ENCODE results near the gene KIAA0319L. TPM values are rescaled to one million over a fixed set of nuclear protein-coding genes. Genes with fewer than 3 reads are reported as not detected.

Gene KIAA0319L
- total RNA-seq, 1 experiment from 2014 or later, result 70.0 TPM

DNA sequence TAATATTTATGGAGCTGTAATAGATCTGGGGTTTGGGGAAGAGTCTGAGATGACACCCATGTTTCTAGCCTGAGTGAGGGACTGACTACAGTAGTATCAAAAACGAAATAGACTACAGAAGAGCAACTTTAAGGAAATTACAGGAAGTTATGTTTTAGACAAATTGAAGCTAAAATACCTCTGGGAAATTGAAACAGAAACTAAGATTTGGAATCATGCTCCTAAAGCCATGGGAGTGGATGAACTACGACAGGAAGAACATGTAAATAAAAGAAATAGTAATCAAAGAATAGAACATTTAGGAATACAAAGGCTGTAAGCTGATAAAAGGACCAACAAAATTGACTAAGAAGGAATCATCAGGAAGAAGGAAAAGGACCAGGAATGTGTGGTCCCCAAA lies 68.9 kb downstream of the KIAA0319L start (continued):
- TF ChIP-seq ATF1 (CRISPR knock-in tag; IDR thresholded peaks at IDR 0.05) (no peak), JAZF1 (CRISPR knock-in tag; IDR thresholded peaks at IDR 0.05) (no peak), EMX1 (CRISPR knock-in tag; IDR thresholded peaks at IDR 0.05) (no peak), TCF7 (CRISPR knock-in tag; IDR thresholded peaks at IDR 0.05; ENCODE audit: low read depth) (no peak)

DNA sequence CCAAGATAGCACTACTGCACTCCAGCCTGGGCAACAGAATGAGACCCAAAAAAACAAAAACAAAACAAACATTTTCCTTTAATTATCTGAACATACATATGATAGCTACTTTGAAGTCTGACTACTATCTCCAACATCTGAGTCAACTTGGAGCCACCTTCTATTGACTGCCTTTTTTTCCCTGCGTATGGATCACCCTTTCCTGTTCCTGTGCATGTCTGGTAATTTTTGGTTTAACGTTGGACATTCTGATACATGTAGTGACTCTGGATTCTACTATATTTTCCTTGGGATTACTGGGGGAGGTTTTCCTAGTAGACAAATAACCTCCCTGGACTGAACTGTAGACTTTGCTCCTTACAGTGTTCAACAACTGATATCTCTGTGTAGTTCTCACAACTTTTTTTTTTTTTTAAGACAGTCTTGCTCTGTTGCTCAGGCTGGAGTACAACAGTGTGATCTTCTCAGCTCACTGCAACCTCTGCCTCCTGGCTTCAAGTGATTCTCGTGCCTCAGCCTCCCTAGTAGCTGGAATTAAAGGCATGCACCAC lies 70.3 kb downstream of the KIAA0319L start:
- DNase-seq (ENCODE audit: low spot score) (no peak), ATAC-seq (no peak)
- Mint-ChIP-seq H3K4me3 (no peak overlapping the region), H3K4me1 (no peaks in the 10 kb centered on the region; the same call in 1 of the 2 replicates), H3K36me3 (peaks cover 36% of the 10 kb centered on the region), H3K27ac (no peak overlapping the region), H3K27me3 (ENCODE audit: low read depth) (no peaks in the 10 kb centered on the region), H3K9me3 (peaks cover 22% of the 10 kb centered on the region)
- ChIA-PET POLR2A (no interaction called here), CTCF (no interaction called here)
- TF ChIP-seq SP1 (CRISPR knock-in tag; conservative IDR thresholded peaks at IDR 0.05) (no peak), NR2C2 (CRISPR knock-in tag; IDR thresholded peaks at IDR 0.05) (no peak), RORB (CRISPR knock-in tag; IDR thresholded peaks at IDR 0.05) (no peak), ZNF232 (CRISPR knock-in tag; IDR thresholded peaks at IDR 0.05) (no peak), NR3C1 (CRISPR knock-in tag; conservative IDR thresholded peaks at IDR 0.05; ENCODE audit: low read depth) (no peak), JUN (CRISPR knock-in tag; IDR thresholded peaks at IDR 0.05) (no peak), EMX1 (CRISPR knock-in tag; IDR thresholded peaks at IDR 0.05) (no peak), RELA (CRISPR knock-in tag; IDR thresholded peaks at IDR 0.05; ENCODE audit: borderline replicate concordance) (no peak), GABPB1 (CRISPR knock-in tag; IDR thresholded peaks at IDR 0.05) (no peak), ESRRA (CRISPR knock-in tag; IDR thresholded peaks at IDR 0.05; ENCODE audit: borderline replicate concordance) (no peak), HMGA2 (CRISPR knock-in tag; IDR thresholded peaks at IDR 0.05) (no peak), TCF7 (CRISPR knock-in tag; IDR thresholded peaks at IDR 0.05; ENCODE audit: low read depth) (no peak)
- TF ChIP-seq, protein P1, sequence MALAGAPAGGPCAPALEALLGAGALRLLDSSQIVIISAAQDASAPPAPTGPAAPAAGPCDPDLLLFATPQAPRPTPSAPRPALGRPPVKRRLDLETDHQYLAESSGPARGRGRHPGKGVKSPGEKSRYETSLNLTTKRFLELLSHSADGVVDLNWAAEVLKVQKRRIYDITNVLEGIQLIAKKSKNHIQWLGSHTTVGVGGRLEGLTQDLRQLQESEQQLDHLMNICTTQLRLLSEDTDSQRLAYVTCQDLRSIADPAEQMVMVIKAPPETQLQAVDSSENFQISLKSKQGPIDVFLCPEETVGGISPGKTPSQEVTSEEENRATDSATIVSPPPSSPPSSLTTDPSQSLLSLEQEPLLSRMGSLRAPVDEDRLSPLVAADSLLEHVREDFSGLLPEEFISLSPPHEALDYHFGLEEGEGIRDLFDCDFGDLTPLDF (CRISPR knock-in tag; IDR thresholded peaks at IDR 0.05), result no peak
- TF ChIP-seq, protein P2, sequence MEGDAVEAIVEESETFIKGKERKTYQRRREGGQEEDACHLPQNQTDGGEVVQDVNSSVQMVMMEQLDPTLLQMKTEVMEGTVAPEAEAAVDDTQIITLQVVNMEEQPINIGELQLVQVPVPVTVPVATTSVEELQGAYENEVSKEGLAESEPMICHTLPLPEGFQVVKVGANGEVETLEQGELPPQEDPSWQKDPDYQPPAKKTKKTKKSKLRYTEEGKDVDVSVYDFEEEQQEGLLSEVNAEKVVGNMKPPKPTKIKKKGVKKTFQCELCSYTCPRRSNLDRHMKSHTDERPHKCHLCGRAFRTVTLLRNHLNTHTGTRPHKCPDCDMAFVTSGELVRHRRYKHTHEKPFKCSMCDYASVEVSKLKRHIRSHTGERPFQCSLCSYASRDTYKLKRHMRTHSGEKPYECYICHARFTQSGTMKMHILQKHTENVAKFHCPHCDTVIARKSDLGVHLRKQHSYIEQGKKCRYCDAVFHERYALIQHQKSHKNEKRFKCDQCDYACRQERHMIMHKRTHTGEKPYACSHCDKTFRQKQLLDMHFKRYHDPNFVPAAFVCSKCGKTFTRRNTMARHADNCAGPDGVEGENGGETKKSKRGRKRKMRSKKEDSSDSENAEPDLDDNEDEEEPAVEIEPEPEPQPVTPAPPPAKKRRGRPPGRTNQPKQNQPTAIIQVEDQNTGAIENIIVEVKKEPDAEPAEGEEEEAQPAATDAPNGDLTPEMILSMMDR (IDR thresholded peaks at IDR 0.05), result no peak
- TF ChIP-seq, protein P3, sequence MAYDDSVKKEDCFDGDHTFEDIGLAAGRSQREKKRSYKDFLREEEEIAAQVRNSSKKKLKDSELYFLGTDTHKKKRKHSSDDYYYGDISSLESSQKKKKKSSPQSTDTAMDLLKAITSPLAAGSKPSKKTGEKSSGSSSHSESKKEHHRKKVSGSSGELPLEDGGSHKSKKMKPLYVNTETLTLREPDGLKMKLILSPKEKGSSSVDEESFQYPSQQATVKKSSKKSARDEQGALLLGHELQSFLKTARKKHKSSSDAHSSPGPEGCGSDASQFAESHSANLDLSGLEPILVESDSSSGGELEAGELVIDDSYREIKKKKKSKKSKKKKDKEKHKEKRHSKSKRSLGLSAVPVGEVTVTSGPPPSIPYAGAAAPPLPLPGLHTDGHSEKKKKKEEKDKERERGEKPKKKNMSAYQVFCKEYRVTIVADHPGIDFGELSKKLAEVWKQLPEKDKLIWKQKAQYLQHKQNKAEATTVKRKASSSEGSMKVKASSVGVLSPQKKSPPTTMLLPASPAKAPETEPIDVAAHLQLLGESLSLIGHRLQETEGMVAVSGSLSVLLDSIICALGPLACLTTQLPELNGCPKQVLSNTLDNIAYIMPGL (CRISPR knock-in tag; IDR thresholded peaks at IDR 0.05), result no peak
- TF ChIP-seq, protein P4, sequence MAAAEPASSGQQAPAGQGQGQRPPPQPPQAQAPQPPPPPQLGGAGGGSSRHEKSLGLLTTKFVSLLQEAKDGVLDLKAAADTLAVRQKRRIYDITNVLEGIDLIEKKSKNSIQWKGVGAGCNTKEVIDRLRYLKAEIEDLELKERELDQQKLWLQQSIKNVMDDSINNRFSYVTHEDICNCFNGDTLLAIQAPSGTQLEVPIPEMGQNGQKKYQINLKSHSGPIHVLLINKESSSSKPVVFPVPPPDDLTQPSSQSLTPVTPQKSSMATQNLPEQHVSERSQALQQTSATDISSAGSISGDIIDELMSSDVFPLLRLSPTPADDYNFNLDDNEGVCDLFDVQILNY (CRISPR knock-in tag; IDR thresholded peaks at IDR 0.05), result no peak

DNA sequence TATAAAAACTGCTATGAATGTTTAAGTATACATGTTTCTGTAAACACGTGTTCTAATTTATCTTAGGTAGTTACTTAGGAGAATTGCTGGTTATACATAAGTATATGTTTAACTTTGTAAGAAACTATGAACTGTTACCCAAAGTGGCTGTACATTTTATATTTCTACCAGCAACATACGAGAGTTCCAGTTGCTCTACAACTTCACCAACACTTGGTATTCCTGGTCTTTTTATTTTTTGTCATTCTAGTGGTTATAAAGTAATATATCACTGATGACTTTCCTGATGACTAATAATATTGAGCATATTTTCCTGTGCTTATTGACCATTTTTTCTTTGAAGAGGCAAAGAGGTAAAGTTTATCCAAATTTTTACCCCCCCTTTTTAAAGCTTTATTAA lies 76.0 kb downstream of the KIAA0319L start:
- no peaks in the 10 kb centered on the region for H3K27me3 Mint-ChIP-seq (ENCODE audit: low read depth)
- POLR2A ChIA-PET, result interaction anchor here (0.7 kb wide), 1 partner anchor 37 kb away, joined by 3 read pairs; no protein-coding TSS in a partner anchor
- ATAC-seq, result no peak
- TF ChIP-seq, protein P5, sequence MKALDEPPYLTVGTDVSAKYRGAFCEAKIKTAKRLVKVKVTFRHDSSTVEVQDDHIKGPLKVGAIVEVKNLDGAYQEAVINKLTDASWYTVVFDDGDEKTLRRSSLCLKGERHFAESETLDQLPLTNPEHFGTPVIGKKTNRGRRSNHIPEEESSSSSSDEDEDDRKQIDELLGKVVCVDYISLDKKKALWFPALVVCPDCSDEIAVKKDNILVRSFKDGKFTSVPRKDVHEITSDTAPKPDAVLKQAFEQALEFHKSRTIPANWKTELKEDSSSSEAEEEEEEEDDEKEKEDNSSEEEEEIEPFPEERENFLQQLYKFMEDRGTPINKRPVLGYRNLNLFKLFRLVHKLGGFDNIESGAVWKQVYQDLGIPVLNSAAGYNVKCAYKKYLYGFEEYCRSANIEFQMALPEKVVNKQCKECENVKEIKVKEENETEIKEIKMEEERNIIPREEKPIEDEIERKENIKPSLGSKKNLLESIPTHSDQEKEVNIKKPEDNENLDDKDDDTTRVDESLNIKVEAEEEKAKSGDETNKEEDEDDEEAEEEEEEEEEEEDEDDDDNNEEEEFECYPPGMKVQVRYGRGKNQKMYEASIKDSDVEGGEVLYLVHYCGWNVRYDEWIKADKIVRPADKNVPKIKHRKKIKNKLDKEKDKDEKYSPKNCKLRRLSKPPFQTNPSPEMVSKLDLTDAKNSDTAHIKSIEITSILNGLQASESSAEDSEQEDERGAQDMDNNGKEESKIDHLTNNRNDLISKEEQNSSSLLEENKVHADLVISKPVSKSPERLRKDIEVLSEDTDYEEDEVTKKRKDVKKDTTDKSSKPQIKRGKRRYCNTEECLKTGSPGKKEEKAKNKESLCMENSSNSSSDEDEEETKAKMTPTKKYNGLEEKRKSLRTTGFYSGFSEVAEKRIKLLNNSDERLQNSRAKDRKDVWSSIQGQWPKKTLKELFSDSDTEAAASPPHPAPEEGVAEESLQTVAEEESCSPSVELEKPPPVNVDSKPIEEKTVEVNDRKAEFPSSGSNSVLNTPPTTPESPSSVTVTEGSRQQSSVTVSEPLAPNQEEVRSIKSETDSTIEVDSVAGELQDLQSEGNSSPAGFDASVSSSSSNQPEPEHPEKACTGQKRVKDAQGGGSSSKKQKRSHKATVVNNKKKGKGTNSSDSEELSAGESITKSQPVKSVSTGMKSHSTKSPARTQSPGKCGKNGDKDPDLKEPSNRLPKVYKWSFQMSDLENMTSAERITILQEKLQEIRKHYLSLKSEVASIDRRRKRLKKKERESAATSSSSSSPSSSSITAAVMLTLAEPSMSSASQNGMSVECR (CRISPR knock-in tag; IDR thresholded peaks at IDR 0.05; ENCODE audit: borderline replicate concordance), result no peak
- TF ChIP-seq GTF2I (CRISPR knock-in tag; conservative IDR thresholded peaks at IDR 0.05) (no peak), JUN (CRISPR knock-in tag; IDR thresholded peaks at IDR 0.05) (no peak), ZNF138 (CRISPR knock-in tag; conservative IDR thresholded peaks at IDR 0.05) (no peak)
- TF ChIP-seq, protein P6, sequence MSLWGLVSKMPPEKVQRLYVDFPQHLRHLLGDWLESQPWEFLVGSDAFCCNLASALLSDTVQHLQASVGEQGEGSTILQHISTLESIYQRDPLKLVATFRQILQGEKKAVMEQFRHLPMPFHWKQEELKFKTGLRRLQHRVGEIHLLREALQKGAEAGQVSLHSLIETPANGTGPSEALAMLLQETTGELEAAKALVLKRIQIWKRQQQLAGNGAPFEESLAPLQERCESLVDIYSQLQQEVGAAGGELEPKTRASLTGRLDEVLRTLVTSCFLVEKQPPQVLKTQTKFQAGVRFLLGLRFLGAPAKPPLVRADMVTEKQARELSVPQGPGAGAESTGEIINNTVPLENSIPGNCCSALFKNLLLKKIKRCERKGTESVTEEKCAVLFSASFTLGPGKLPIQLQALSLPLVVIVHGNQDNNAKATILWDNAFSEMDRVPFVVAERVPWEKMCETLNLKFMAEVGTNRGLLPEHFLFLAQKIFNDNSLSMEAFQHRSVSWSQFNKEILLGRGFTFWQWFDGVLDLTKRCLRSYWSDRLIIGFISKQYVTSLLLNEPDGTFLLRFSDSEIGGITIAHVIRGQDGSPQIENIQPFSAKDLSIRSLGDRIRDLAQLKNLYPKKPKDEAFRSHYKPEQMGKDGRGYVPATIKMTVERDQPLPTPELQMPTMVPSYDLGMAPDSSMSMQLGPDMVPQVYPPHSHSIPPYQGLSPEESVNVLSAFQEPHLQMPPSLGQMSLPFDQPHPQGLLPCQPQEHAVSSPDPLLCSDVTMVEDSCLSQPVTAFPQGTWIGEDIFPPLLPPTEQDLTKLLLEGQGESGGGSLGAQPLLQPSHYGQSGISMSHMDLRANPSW (CRISPR knock-in tag; conservative IDR thresholded peaks at IDR 0.05; ENCODE audit: low read depth), result no peak

More for the DNA sequence above, 76.0 kb downstream of the KIAA0319L start:
- Mint-ChIP-seq H3K36me3 (peaks cover 29% of the 10 kb centered on the region), H3K4me1 (no peaks in the 10 kb centered on the region), H3K9me3 (peaks cover 17% of the 10 kb centered on the region), H3K27ac (no peak overlapping the region), H3K4me3 (no peak overlapping the region)
- CTCF ChIA-PET, result no interaction called here
- no peak for DNase-seq (ENCODE audit: low spot score)
